H1 (cell line): ENCODE data around the gene ZNF101. TPM values are rescaled to one million over a fixed set of nuclear protein-coding genes. Genes with fewer than 3 reads are reported as not detected.

Source experiments
- ASH2L ChIP-seq: fragments of 200-600, 300-600 bp; sonication (generic); IDR thresholded peaks from one replicate; pipeline ENCODE4 v1.7.1; 2017; ENCODE audit warnings: low read length
- CHD1 ChIP-seq: IDR thresholded peaks from 2 replicates; pipeline ENCODE4 v1.6.1; 2012; ENCODE audit warnings: low read depth, low read length, improper control_type of control experiment
- EZH2 ChIP-seq: fragments of 200-600 bp; sonication (generic); IDR thresholded peaks from 2 replicates; pipeline ENCODE4 v1.7.1; 2012; ENCODE audit warnings: low read depth, mild to moderate bottlenecking, moderate library complexity, low read length, inconsistent platforms; ENCODE audit not compliant: severe bottlenecking
- POLR2AphosphoS5 ChIP-seq: IDR thresholded peaks from 2 replicates; pipeline ENCODE4 v1.6.1; 2011; ENCODE audit warnings: low read depth, low read length
- POU5F1 ChIP-seq: IDR thresholded peaks from 2 replicates; pipeline ENCODE4 v1.6.1; 2011; ENCODE audit warnings: low read depth, mild to moderate bottlenecking, low read length, moderate library complexity
- RBBP5 ChIP-seq: IDR thresholded peaks from 2 replicates; pipeline ENCODE4 v1.7.1; 2012; ENCODE audit warnings: low read depth, mild to moderate bottlenecking, inconsistent platforms, low read length, moderate library complexity, borderline replicate concordance
- RFX5 ChIP-seq: IDR thresholded peaks from 2 replicates; pipeline ENCODE4 v1.6.1; 2011; ENCODE audit warnings: low read depth, low read length, improper control_type of control experiment, borderline replicate concordance
- SP4 ChIP-seq: IDR thresholded peaks from 2 replicates; pipeline ENCODE4 v1.6.1; 2012; ENCODE audit warnings: low read length, inconsistent platforms
- TCF12 ChIP-seq: IDR thresholded peaks from 2 replicates; pipeline ENCODE4 v1.6.1; 2011; ENCODE audit warnings: low read depth, mild to moderate bottlenecking, low read length
- polyA plus RNA-seq, 7 experiments: library from polyadenylated mRNA; depleted of rRNA in 3 of 7; stranded (reverse) in 5 of 7; unstranded in 2 of 7; fragments of >200 nt in 5 of 7; fragments of 200-250 nt in 2 of 7; gene quantifications; 1 replicate in 5 of 7; 2 replicates in 1 of 7; 4 replicates in 1 of 7; pipeline versions ENCODE4 v1.2.1 to v1.2.3, GENCODE V29; 2011 to 2013; ENCODE audit warnings: missing spikeins in 2 of 7, mixed read lengths in 2 of 7
- total RNA-seq: library from RNA; stranded (reverse); fragmentation: NEBNext Ultra II Directional; extraction: Animal tissue kit (Norgen Biotek cat#: 25700); gene quantifications from 2 replicates; pipeline ENCODE4 v1.2.1, GENCODE V29; 2021
- TF ChIP-seq, protein P1 (sequence below), 3 experiments: IDR thresholded peaks; 1 replicate in 2 of 3; 2 replicates in 1 of 3; pipeline versions ENCODE4 v1.5.1 to v1.6.1; 2011; ENCODE audit warnings: low read length in 3 of 3, mild to moderate bottlenecking in 3 of 3, inconsistent platforms in 2 of 3, low read depth in 1 of 3, moderate library complexity in 1 of 3; ENCODE audit not compliant: insufficient read depth in 1 of 3; ENCODE audit errors: control extremely low read depth in 1 of 3

ZNF101 gene
- total and polyA plus RNA-seq, 2 of the 8 experiments (the other 6 are each of a cell fraction or from before 2014, with no cell fraction given), result 13.0 to 50.9 TPM

DNA sequence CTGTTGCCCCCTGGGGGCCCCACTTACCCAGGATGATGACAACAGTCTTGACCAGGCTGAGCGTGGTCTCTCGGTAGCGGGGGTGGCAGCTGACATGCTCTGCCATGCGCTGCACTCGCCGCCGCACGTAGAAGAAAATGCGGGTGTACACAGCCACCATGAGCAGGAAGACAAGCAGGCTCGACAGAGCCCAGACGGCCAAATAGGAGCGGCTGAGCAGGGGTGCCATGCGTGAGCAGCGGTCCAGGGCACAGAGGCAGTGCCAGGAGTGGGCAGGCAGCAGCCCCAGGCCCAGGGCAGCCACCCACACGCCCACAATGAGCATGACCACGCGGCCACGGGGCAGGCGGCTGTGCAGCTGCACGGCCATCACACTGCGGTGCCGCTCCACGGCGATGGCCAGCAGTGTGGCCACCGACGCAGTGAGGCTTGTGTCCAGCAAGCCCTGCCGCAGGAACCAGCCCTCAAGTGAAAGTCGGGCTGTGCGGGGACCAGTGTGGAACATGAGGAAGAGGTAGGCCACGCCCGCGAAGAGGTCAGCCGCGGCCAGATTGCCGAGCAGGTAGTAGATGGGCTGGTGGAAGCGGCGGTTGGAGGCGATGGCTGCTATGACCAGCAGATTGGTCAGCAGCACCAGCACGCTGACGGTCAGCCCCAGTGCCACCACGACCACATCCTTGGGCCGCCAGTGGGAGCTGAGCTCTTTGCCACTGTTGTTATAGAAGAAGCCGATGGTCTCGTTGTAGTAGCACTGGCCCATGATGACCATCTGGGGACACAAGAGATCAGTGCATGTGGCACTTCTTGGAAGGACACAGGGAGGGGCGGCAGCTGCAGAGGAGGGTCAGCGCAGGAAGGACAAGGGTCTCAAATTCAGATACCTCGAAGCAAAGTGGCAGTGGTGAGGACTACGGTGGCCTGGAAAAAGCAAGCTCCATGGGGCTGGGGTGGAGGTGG lies 41.8 kb upstream of the ZNF101 start (continued):
- TF ChIP-seq EZH2 (no peak), RBBP5 (no peak), POU5F1 (no peak), SP4 (no peak), POLR2AphosphoS5 (no peak), RFX5 (no peak), CHD1 (no peak), TCF12 (no peak), ASH2L (no peak)
- TF ChIP-seq, protein P1, sequence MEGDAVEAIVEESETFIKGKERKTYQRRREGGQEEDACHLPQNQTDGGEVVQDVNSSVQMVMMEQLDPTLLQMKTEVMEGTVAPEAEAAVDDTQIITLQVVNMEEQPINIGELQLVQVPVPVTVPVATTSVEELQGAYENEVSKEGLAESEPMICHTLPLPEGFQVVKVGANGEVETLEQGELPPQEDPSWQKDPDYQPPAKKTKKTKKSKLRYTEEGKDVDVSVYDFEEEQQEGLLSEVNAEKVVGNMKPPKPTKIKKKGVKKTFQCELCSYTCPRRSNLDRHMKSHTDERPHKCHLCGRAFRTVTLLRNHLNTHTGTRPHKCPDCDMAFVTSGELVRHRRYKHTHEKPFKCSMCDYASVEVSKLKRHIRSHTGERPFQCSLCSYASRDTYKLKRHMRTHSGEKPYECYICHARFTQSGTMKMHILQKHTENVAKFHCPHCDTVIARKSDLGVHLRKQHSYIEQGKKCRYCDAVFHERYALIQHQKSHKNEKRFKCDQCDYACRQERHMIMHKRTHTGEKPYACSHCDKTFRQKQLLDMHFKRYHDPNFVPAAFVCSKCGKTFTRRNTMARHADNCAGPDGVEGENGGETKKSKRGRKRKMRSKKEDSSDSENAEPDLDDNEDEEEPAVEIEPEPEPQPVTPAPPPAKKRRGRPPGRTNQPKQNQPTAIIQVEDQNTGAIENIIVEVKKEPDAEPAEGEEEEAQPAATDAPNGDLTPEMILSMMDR (IDR thresholded peaks at IDR 0.05; ENCODE audit: control extremely low read depth in 1 of 3, insufficient read depth in 1 of 3, low read depth in 1 of 3, low read length in 3 of 3), result no peak
- TF ChIP-seq, all 59 proteins: peak for 0
